Kidney tubule cell (primary cell): ENCODE data around the gene GPR27.

Experiments used
- DNase-seq: peaks from one replicate; pipeline ENCODE4 v3.0.0-alpha.2; 2018; ENCODE audit warnings: low spot score

The GPR27 gene

GRCh38 chr3:71753701-71754609, at the start of gene GPR27:
Gene GPR27 (plus strand): TSS chr3:71753855. CDS start chr3:71754050, 195 bp downstream.
- peak; percentile 56 for DNase-seq

- DNase-seq = no peak
Observed at GRCh38 chr3:71704915-71705314, 48.7 kb upstream of the GPR27 start.

DNA sequence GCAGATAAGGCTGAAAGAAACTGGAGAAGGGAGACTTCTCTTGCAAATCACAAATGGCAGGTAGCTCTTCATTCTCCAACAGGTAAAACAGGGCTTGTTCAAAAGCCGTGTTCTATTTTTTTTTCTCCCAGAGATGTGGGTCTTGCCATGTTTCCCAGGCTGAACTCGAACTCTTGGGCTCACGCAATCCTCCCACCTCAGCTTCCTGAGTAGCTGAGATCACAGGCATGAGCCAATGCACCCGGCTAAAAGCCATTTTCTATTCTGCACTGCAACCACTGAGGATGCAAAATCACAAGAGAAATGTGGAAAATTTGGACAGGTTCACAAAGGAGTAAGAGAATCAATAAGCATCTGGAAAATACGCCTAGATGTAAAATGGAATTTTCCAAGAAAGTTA, 48.0 kb upstream of the GPR27 start:
- no peak for DNase-seq

DNA sequence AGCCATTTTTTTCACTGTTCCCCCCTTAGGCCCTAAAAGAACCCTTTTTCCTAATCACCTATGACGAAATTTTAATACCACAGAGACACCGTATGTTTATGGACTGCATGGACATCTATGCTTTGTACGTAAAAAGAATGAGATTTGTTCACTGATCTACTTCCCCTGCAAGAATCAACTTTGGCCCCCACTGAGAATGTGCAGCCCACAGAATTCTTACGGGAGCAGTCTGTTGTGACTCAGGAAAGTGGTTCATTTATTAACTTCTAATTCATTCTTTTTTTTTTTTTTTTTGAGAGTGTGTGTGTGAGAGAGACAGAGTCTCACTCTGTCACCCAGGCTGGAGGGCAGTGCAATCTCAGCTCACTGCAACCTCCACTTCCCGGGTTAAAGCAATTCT, 46.1 kb upstream of the GPR27 start:
- peak; percentile 94 for DNase-seq

DNA sequence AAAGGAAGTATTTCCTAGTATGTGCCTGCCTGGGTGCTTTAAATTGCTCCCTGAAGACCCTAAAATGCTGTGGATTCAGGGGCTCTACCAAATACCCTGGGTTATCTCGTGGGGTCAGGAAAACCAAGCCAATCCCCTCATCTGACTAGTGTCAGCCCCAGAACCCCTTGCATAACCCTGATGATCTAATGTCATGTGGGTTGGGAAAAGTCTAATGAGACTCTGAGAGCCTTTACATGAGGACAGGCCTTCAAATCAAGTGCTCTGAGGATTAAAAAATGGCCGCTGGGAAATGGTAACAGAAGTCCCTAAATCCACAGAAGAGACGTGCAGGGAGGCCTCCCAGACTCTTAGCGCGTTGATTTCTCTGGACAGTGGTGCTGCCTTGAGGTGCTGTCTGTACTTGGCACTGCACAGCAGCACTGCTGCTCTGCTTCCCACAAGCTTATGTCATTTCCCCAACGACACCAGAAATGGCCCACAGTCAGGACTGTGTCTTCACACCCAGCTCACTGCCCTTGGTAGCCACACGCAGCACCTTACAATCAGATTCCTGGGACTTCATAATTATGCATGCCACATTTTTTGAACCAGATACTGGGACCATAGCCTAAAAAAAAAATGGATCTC, 45.1 kb upstream of the GPR27 start:
- DNase-seq = no peak

DNA sequence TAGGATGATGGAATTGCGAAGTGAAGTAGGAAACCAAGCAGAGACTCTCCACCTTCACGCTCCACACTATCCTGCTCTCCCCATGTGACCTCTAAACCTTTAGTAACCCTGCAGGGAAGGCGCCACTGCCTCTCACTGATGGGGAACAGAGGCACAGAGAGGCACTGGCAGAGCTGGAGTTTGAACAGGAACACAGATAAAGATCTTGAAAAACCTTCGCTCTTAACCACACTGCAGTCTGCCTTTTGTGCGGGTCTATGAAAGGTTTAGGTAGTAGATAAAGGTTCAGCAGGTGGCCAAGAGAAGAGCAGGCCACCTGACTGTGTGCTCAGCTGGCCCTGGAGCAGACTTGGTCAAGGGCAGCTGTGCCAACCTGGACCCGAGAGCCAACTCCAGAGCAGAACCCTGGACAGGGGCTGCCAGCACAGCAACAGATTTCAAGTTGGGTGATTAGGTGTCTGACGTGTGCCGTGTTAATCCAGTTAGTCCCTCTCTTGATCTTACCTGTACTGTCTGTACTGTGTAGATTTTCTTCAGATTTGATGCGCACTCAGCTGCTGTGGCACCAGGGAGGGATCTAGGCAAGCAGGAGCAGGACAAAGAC, 43.6 kb upstream of the GPR27 start:
- no peak for DNase-seq

DNA sequence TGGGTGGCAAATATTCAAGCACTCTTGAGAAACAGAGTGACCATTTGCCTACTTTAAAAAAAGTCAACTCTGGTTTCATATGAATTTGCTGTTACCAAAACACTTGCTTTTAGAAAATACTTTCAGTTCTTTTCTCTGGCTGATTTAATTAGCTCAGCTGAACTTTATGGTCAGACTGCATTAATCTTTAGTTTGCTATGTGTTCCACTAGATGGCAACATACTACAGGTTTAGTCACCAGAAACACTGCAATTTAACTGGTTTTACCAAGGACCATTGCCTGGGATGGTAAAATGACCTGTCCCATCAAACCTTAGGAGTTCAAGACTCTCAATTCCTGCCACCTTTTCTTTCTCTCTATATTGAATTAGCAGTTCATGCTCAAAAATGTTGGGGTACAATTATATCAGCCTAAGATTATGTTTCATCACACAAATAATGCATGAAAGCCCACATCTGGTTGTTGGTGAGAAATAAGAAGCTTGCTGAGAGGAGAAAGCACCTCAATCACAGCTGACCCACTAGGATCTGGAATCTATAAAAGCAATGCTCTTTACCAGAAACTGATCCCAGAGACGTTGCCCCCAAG, 42.7 kb upstream of the GPR27 start:
- DNase-seq = peak; percentile 66

DNA sequence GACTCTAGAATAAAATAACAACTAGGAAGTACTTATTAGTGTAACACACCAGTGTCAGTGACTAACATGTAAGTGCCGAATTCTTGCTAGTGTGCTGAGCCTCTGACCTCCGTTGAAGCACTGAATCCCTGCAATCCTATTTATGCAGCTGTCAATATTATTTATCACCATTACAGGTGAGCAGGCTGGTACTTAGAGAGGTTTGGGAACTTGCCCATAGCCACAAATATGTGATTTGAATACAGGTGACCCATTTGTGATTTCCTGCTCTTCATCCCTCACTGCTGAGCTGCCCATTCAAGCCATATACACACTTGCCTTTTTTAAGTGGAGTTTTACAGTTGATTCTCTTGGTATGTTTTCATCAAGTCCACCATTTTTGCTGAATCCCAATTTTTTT, 40.6 kb upstream of the GPR27 start:
- DNase-seq = peak; percentile 77

GRCh38 chr3:71714595-71714994, 39.1 kb upstream of the GPR27 start:
- DNase-seq = no peak

- DNase-seq = no peak
Observed at GRCh38 chr3:71718072-71718471, 35.6 kb upstream of the GPR27 start.

DNA sequence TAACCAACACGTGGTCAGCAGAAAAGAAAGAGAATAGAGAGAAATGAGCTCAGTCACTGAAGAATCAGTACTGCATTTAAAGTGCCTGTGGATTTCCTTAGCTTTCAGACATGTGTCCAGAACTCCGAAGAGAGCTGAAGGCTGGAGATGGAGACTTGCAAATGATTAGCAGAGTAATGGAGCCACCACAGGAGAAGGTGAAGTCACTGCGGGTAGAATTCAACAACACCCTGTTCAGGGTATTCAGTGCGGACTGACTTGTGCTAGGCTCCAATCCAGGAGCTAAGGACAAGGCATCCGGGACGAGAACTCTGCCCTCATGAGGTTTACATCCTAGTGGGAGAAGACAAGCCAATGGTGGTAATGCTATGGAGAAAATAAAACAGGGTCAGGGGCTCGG, 32.7 kb upstream of the GPR27 start:
- no peak for DNase-seq

DNA sequence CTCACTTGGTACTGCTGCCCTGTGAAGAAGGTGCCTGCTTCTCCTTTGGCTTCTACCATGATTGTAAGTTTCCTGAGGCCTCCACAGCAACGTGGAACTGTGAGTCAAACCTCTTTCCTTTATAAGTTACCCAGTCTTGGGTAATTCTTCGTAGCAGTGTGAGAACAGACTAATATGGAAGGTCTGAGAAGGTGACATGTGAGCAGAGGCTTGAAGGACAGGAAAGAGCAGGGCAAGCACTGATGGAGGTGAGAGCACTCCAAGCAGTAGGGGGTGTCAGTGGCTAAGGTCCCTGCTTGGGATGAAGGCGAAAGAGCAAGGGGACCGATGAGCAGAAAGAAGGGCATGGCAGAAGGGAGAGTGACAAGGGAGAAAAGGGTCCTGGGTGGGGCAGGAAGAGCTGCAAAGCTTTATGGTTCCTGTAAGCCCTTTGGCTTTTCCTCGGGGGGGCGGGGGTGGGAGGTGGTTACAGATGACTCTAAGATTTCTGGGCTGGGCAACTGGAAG, 32.0 kb upstream of the GPR27 start:
- DNase-seq = no peak

DNA sequence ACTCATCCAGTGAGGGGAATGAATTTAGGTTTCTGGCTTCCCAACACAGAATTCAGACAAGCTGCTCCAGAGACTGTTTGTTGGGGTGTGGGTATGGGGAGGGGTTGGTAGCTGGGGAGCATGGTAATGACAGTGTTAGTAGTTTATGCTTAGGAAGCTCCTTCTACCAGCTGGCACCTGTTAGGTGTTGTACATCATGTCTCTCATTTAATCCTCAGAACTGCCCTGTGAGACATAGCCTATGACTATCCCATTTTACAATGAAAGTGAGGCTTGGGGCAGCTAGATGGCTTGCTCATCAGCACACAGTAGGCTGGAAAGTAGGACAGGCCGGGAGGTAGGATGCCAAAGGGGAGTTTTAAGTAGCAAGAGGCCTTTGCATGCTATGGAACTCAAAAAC, 31.0 kb upstream of the GPR27 start:
- DNase-seq = no peak

- no peak for DNase-seq
Observed at GRCh38 chr3:71723452-71724170, 30.0 kb upstream of the GPR27 start.

- DNase-seq = no peak
Observed at GRCh38 chr3:71724171-71724453, 29.5 kb upstream of the GPR27 start.

- peak; percentile 46 for DNase-seq
Observed at GRCh38 chr3:71724584-71725270, 28.9 kb upstream of the GPR27 start.

DNA sequence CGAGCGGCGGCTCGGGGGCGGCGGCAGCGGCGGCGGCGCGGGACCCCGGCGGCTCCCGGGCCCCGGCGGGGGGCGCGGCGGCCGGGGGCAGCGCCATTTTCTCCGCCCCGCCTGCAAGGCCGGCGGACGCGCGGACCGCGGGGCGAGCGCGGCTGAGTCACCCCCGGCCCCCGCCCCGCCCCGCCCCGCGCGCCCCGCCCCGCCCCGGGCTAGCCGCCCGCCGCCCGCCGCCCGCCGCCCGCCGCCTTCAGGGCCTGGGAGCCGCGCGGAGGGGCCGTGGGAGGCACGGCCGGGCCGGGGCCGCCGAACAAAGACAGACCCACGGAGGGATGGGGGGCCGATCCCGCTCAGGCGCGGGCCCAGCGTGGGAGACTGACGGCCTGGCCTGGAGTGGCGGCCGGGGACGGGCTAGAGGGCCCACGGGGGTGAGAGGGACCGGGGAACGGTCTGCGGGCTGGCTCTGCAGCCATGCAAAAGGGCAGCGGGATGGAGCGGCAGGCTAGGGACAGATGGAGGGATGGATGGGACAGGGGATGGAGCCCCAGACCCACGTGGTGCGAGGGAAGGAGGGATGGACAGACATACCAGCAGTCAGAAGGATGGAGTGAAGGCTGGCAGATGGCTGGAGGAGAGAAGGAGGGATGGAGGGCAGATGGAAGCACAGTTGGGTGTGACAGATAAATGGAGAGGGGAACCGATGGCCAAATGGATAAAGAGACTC, 28.2 kb upstream of the GPR27 start, which contains the start of gene EIF4E3:
TSS of gene EIF4E3 (minus strand) at position 132 of the 721 bp plus-strand sequence. CDS start at position 97, 35 bp downstream.
- DNase-seq = peak; percentile 51

DNA sequence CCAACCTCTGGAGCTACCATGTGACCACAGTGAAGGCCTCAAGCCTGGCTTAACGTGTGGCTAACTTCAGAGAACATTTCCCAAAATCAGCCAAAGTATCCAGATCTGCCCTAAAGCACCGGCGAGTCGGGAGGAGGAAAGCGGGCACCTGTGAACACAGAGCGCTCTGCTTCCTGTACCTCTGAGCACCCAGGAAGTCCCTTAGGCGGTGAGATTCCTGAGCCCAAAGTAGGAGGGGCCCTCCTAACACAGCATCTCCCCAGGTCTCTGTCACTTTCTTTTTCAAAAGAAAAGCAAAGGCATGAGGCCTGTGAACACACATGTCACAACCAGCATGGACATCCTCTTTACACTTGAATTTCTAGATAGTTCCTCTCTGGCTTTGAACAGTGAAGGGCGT, 27.5 kb upstream of the GPR27 start:
- DNase-seq = no peak

GRCh38 chr3:71728632-71729342, 24.9 kb upstream of the GPR27 start:
- DNase-seq = no peak

- DNase-seq = no peak
Observed at GRCh38 chr3:71732637-71733036, 21.0 kb upstream of the GPR27 start.
